NCI-H774 (cell line): ENCODE data around the gene GSTA4.

Experiments
- DNase-seq: peaks from one replicate; lab custom pipeline; 2025; lab: John Stamatoyannopoulos, UW

Gene GSTA4

GRCh38 chr6:52995089-52995912 is at the start of gene GSTA4:
Gene GSTA4 (minus strand): TSS chr6:52995284. CDS start chr6:52994243, 1,041 bp downstream.
- DNase-seq, result peak; percentile 96

- DNase-seq, result no peak
Observed at GRCh38 chr6:53044572-53044971, 49.5 kb upstream of the GSTA4 start.

- no peak for DNase-seq
Observed at GRCh38 chr6:53044071-53044470, 49.0 kb upstream of the GSTA4 start.

- no peak for DNase-seq
Observed at GRCh38 chr6:53043581-53043980, 48.5 kb upstream of the GSTA4 start.

GRCh38 chr6:53042112-53042511 is 47.0 kb upstream of the GSTA4 start:
- DNase-seq, result no peak

GRCh38 chr6:53041356-53041755 is 46.3 kb upstream of the GSTA4 start:
- no peak for DNase-seq

- no peak for DNase-seq
Observed at GRCh38 chr6:53038596-53038995, 43.5 kb upstream of the GSTA4 start.

GRCh38 chr6:53038141-53038540 is 43.1 kb upstream of the GSTA4 start:
- DNase-seq, result no peak

- DNase-seq, result no peak
Observed at GRCh38 chr6:53035549-53036213, 40.6 kb upstream of the GSTA4 start.

- no peak for DNase-seq
Observed at GRCh38 chr6:53033764-53034163, 38.7 kb upstream of the GSTA4 start.

- DNase-seq, result no peak
Observed at GRCh38 chr6:53032849-53033248, 37.8 kb upstream of the GSTA4 start.

- no peak for DNase-seq
Observed at GRCh38 chr6:53031281-53031680, 36.2 kb upstream of the GSTA4 start.

GRCh38 chr6:53029761-53030160 is 34.7 kb upstream of the GSTA4 start:
- DNase-seq, result no peak

GRCh38 chr6:53029257-53029656 is 34.2 kb upstream of the GSTA4 start:
- DNase-seq, result no peak

- DNase-seq, result no peak
Observed at GRCh38 chr6:53028467-53028866, 33.4 kb upstream of the GSTA4 start.

GRCh38 chr6:53027131-53027718 is 32.1 kb upstream of the GSTA4 start:
- DNase-seq, result no peak

GRCh38 chr6:53026526-53026925 is 31.4 kb upstream of the GSTA4 start:
- no peak for DNase-seq

GRCh38 chr6:53023323-53023722 is 28.2 kb upstream of the GSTA4 start:
- no peak for DNase-seq

- no peak for DNase-seq
Observed at GRCh38 chr6:53020005-53020744, 25.1 kb upstream of the GSTA4 start.

- no peak for DNase-seq
Observed at GRCh38 chr6:53018446-53018845, 23.4 kb upstream of the GSTA4 start.

- DNase-seq, result no peak
Observed at GRCh38 chr6:53015486-53015885, 20.4 kb upstream of the GSTA4 start.

GRCh38 chr6:53014744-53015143 is 19.7 kb upstream of the GSTA4 start:
- no peak for DNase-seq
